Omental fat pad (tissue), 4 donors: ENCODE results near the gene NUCB1. TPM values are rescaled to one million over a fixed set of nuclear protein-coding genes. Genes with fewer than 3 reads are reported as not detected.

Experiments used
- ATAC-seq: fragments of 150-250 bp; one replicate; pipeline ENCODE4 v1.9.1; 2016; ENCODE audit warnings: mild to moderate bottlenecking, moderate library complexity; ENCODE audit not compliant: low FRiP score
- DNase-seq: peaks from one replicate; pipeline ENCODE4 v3.0.0-alpha.2; 2019; ENCODE audit warnings: low spot score
- CTCF ChIP-seq, 3 donors: fragments of 450-650 bp; IDR thresholded peaks; one replicate each; pipeline ENCODE4 v1.5.1; 2016 to 2017; ENCODE audit warnings: antibody characterized with exemption in 3 of 3, mild to moderate bottlenecking in 3 of 3, moderate library complexity in 2 of 3
- total RNA-seq, 4 donors: library from RNA; depleted of rRNA; stranded (reverse); fragments of >200 nt; gene quantifications; one replicate each; pipeline ENCODE4 v1.1.0, GENCODE V29; 2016

The NUCB1 gene
- 100 to 1,000 TPM; 197 to 280 (median 253) TPM for total RNA-seq

- peak; percentile 97 for ATAC-seq
These were observed at the start of gene NUCB1 for GRCh38 chr19:48899781-48900476. Gene NUCB1, plus strand, starts transcription at chr19:48900312. Its CDS starts 485 bp downstream, at chr19:48900797.

DNA sequence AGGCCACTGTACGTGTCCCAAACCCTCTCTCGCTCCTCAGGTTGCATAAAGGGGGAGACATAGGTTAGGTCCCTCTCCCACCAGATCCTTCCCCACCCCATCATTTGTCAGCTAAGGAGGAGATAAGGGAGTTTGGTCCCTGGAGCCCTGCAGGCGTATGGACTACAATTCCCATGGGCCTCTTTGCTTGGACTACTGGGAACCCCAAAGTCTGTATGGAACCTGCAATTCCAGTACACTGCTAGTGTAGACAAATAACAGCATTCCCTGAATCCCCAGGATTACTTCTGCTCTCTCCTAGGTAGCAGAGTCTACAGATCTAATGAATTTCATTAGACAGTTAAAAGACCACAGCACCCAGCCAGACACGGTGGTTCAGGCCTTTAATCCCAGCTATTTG lies 47.8 kb upstream of the NUCB1 start:
- DNase-seq: no peak
- no peak for TF ChIP-seq CTCF (IDR thresholded peaks at IDR 0.05)
- ATAC-seq: no peak

More at GRCh38 chr19:48899781-48900476, at the start of gene NUCB1:
- TF ChIP-seq CTCF (IDR thresholded peaks at IDR 0.05): no peak
- DNase-seq: peak; percentile 98

GRCh38 chr19:48853483-48853882 lies 46.6 kb upstream of the NUCB1 start:
- DNase-seq: no peak
- ATAC-seq: no peak
- TF ChIP-seq CTCF (IDR thresholded peaks at IDR 0.05): no peak

DNA sequence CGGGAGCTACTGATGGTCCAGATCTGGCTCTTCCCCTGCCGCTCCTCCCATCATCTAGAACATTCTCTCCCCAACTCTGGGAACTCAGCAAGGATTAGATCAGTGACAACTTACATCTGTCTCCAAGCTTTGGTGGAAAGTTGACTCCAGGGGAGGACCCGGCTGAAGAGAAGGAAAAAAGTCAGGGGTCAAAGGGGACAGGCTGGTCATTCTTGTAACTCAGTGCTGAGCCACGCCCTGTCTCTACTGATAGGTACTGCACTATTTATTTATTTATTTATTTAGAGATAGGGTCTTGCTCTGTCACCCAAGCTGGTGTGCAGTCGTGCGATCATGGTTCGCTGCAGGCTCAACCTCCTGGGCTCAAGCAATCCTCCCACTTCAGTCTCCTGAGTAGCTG lies 46.0 kb upstream of the NUCB1 start:
- DNase-seq: no peak
- no peak for ATAC-seq
- TF ChIP-seq CTCF (IDR thresholded peaks at IDR 0.05): no peak

DNA sequence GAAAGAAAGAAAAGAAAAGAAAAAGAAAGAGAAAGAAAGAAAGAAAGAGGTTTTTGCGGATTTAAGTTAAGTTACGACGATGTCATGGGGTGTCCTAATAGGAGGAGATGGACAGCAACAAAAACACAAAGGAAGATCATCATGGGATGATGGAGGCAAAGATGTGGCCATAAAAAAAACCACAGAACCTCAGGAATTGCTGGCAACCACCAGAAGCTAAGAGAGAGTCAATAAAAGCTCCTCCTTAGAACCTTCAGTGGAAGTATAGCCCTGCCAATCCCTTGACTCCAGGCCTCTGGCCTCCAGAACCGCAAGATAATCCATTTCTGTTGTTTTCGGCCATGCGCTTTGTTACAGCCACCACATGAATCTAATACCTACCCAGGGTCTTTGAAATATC lies 43.2 kb upstream of the NUCB1 start:
- no peak for TF ChIP-seq CTCF (IDR thresholded peaks at IDR 0.05)
- ATAC-seq (no peak), DNase-seq (no peak)

DNA sequence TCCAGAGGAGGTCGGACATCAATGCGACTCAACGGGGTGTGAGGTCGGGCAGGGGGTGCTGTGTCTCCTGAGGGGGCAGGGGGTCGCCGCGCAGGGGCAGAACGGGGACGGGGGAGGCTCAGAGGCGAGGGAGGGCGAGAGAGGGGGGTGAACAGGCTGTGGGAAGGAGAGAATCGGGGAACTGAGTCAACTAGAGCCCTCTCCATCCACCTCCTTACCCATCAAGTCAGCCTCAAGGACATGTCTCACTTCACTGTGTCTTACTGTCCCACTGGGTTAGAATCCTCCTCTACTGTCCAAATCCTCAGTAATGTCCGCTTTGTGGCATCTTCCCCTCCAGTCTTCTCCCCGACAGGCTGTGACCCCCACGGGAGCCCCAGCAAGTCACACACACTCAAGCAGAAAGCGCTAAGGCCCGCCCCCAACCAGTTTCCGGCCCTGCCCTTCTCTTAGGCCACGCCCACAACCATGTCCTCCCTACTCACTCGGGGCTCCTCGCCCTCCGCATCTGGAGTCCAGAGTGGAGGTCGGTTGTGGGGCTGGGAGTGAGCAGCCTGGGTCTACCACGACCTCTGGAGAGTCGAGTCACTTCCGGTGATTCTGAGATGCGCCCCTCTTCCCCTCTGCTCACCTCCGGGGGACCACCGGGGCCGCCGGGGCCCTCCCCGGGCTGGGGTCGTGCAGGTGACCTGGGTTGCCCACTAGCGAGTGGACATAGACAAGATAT lies 41.0 kb upstream of the NUCB1 start:
- no peak for TF ChIP-seq CTCF (IDR thresholded peaks at IDR 0.05)
- DNase-seq: no peak
- ATAC-seq: peak; percentile 30
